ENCODE results near the gene IBTK. TPM values are rescaled to one million over a fixed set of nuclear protein-coding genes. Genes with fewer than 3 reads are reported as not detected.

Gene IBTK
- total and polyA plus RNA-seq, 10 donors: 14.6 to 36.6 (median 28.9) TPM

DNA sequence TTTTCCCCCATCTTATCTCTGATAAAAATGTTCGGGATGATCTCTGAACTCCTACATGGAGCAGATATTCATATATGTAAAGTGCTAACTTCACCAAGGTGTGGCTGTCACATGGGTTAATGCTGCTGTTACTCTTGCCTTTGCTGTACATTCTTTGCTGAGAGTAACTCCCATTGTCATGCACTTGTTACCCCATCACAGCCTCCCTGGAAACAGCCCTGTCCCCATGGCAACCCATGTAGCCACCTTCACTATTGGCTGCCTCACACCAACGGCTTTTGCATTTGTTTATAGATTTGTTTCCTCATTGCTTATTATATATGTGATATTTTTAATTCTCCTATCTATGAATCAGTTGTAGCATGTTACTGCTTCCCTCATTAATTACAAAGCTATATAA lies 17.3 kb upstream of the IBTK start:
- H3K27me3 ChIP-seq (replicated peaks in 1 of 7): no peaks in the 10 kb centered on the region
- no peak overlapping the region for H3K4me3 ChIP-seq
- intact Hi-C loops (cut with DNase I; ENCODE audit: low total_unique reads): no loop called here
- H3K4me1 ChIP-seq: peaks cover 0 to 8% (median 2%) of the 10 kb centered on the region in 6 donors
- DNase-seq: no peak
- H3K36me3 ChIP-seq: no peaks in the 10 kb centered on the region
- WGBS, 5 donors: 38 to 82% (median 79%) methylated on average over 2 of the region's 2 CpGs
- H3K27ac ChIP-seq: no peak overlapping the region
- no peak for TF ChIP-seq POLR2A (IDR thresholded peaks at IDR 0.05)
- TF ChIP-seq, protein P1, sequence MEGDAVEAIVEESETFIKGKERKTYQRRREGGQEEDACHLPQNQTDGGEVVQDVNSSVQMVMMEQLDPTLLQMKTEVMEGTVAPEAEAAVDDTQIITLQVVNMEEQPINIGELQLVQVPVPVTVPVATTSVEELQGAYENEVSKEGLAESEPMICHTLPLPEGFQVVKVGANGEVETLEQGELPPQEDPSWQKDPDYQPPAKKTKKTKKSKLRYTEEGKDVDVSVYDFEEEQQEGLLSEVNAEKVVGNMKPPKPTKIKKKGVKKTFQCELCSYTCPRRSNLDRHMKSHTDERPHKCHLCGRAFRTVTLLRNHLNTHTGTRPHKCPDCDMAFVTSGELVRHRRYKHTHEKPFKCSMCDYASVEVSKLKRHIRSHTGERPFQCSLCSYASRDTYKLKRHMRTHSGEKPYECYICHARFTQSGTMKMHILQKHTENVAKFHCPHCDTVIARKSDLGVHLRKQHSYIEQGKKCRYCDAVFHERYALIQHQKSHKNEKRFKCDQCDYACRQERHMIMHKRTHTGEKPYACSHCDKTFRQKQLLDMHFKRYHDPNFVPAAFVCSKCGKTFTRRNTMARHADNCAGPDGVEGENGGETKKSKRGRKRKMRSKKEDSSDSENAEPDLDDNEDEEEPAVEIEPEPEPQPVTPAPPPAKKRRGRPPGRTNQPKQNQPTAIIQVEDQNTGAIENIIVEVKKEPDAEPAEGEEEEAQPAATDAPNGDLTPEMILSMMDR (IDR thresholded peaks at IDR 0.05 in 8 of 11, conservative IDR thresholded peaks at IDR 0.05 in 3 of 11): no peak
- TF ChIP-seq POLR2AphosphoS5 (IDR thresholded peaks at IDR 0.05): no peak
- no peaks in the 10 kb centered on the region for H3K9me3 ChIP-seq

DNA sequence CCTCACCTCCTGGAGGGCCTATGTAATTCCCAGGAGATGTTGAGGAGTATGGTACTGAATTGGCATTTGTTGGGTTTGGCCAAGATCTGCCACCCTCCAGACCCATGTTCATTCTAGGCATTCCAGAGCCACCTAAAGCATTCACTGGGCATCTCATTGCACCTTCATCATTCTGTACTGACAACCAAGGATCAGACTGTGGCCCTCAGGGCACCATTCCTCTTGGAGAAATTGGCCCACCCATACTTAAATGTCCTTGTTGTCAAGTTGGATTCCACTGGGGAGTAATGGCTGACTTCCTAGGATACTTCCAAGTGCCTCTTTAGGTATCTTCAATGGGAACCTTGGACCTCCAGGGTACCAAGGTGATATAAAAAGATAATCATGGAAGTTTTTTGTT lies 16.8 kb upstream of the IBTK start:
- Histone ChIP-seq H3K27ac (no peak overlapping the region), H3K4me1 (peaks cover 0 to 8% (median 2%) of the 10 kb centered on the region in 6 donors), H3K4me3 (no peak overlapping the region), H3K36me3 (no peaks in the 10 kb centered on the region), H3K9me3 (no peaks in the 10 kb centered on the region), H3K27me3 (replicated peaks in 1 of 7) (no peaks in the 10 kb centered on the region)
- DNase-seq: no peak
- TF ChIP-seq POLR2AphosphoS5 (IDR thresholded peaks at IDR 0.05): no peak
- TF ChIP-seq, protein P1 (IDR thresholded peaks at IDR 0.05 in 8 of 11, conservative IDR thresholded peaks at IDR 0.05 in 3 of 11): no peak
- TF ChIP-seq POLR2A (IDR thresholded peaks at IDR 0.05): no peak
- intact Hi-C loops (cut with DNase I; ENCODE audit: low total_unique reads): no loop called here

DNA sequence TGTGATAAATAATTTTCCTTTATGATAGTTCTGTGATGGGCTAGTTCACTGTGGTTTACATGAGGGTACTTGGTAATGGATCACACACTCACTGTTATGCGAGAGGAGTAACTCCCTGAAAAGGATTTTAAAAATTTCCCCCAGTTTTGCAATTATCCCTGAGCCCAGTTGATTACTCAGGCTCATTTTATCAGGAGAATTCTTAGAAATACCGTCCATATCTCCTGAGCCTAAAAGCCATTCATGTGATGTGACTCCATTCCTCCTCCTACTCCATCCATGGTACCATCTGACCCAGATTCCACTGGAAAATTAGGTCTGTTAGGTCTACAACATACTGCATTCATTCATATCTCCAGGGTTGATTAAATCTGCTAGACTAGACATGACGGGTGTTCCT lies 16.4 kb upstream of the IBTK start:
- WGBS, 5 donors: 79 to 95% (median 91%) methylated on average over 3 of the region's 3 CpGs
- no peak for TF ChIP-seq POLR2AphosphoS5 (IDR thresholded peaks at IDR 0.05)
- no peak for TF ChIP-seq POLR2A (IDR thresholded peaks at IDR 0.05)
- TF ChIP-seq, protein P1 (IDR thresholded peaks at IDR 0.05 in 8 of 11, conservative IDR thresholded peaks at IDR 0.05 in 3 of 11): no peak
- intact Hi-C loops (cut with DNase I; ENCODE audit: low total_unique reads): no loop called here
- peaks cover 0 to 8% (median 2%) of the 10 kb centered on the region in 6 donors for H3K4me1 ChIP-seq
- H3K27me3 ChIP-seq (replicated peaks in 1 of 7): no peaks in the 10 kb centered on the region
- no peak for DNase-seq
- no peak overlapping the region for H3K4me3 ChIP-seq
- H3K9me3 ChIP-seq: no peaks in the 10 kb centered on the region
- no peak overlapping the region for H3K27ac ChIP-seq
- no peaks in the 10 kb centered on the region for H3K36me3 ChIP-seq

DNA sequence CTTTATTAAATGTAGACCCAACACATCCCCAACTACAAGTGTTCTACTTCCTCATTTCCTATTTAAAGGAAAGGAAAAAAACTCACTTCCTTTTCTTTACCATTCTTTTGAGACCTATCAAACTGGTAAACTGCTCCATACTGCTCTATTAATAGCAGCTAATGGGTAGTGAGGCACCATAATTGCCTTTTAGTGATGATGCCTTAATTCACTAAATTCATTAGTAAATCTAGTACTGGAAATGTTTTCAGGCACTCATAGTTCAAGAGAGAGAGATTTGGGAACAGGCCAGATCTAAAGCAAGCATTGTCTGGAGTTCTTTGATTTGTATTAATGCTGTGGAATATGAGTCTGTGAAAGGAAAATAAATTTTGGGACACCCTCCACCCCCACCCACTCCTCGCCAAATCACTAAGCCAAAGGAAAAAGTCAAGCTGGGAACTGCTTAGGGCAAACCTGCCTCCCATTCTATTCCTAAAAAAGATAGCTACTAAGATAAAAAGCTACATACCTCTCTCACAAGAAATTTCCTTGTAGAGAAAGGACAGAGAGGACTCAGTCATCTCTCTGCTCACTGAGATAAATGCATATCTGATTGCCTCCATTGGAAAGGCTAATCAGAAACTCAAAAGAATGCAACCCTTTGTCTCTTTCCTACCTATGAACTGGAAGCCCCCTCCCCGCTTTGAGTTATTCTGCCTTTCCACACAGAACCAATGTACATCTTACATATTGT lies 13.6 kb upstream of the IBTK start:
- WGBS, 5 donors: 93 to 98% (median 95%) methylated on average over 2 of the region's 2 CpGs
- H3K4me1 ChIP-seq: peaks cover 0 to 8% (median 2%) of the 10 kb centered on the region in 6 donors
- intact Hi-C loops (cut with DNase I; ENCODE audit: low total_unique reads): no loop called here
- H3K36me3 ChIP-seq: no peaks in the 10 kb centered on the region
- H3K27me3 ChIP-seq (replicated peaks in 1 of 7): no peaks in the 10 kb centered on the region
- H3K9me3 ChIP-seq: no peaks in the 10 kb centered on the region
- no peak for DNase-seq
- no peak overlapping the region for H3K4me3 ChIP-seq
- no peak overlapping the region for H3K27ac ChIP-seq
- TF ChIP-seq POLR2A (IDR thresholded peaks at IDR 0.05) (no peak), POLR2AphosphoS5 (IDR thresholded peaks at IDR 0.05) (no peak)
- TF ChIP-seq, protein P1 (IDR thresholded peaks at IDR 0.05 in 8 of 11, conservative IDR thresholded peaks at IDR 0.05 in 3 of 11): no peak
